Sigmoid colon (tissue), 4 donors: ENCODE measurements around the gene MELTF.

Experiments used
- EP300 ChIP-seq, 4 donors: sonication (generic); formaldehyde crosslinking; IDR thresholded peaks; one replicate each; pipeline ENCODE4 v1.6.1; 2017; ENCODE audit warnings: antibody characterized with exemption in 4 of 4
- POLR2A ChIP-seq, 2 donors: fragments of 450-650 bp; IDR thresholded peaks; one replicate each; pipeline ENCODE4 v1.6.1; 2016; ENCODE audit warnings: antibody characterized with exemption in 2 of 2, mild to moderate bottlenecking in 2 of 2, moderate library complexity in 2 of 2
- POLR2AphosphoS5 ChIP-seq, 4 donors: sonication (generic); formaldehyde crosslinking; IDR thresholded peaks; one replicate each; pipeline ENCODE4 v1.6.1; 2017; ENCODE audit warnings: antibody characterized with exemption in 4 of 4
- TF ChIP-seq, protein P1 (sequence below), 4 experiments: fragments of 450-650 bp in 3 of 4; fragments of 200-600 bp in 1 of 4; IDR thresholded peaks; one replicate each; pipeline ENCODE4 v1.5.1; 2016 to 2019; ENCODE audit warnings: antibody characterized with exemption in 4 of 4, mild to moderate bottlenecking in 3 of 4, moderate library complexity in 2 of 4

GRCh38 chr3:197024881-197025735, 4.5 kb downstream of the MELTF start:
- TF ChIP-seq POLR2A (IDR thresholded peaks at IDR 0.05), result no peak
- TF ChIP-seq, protein P1, sequence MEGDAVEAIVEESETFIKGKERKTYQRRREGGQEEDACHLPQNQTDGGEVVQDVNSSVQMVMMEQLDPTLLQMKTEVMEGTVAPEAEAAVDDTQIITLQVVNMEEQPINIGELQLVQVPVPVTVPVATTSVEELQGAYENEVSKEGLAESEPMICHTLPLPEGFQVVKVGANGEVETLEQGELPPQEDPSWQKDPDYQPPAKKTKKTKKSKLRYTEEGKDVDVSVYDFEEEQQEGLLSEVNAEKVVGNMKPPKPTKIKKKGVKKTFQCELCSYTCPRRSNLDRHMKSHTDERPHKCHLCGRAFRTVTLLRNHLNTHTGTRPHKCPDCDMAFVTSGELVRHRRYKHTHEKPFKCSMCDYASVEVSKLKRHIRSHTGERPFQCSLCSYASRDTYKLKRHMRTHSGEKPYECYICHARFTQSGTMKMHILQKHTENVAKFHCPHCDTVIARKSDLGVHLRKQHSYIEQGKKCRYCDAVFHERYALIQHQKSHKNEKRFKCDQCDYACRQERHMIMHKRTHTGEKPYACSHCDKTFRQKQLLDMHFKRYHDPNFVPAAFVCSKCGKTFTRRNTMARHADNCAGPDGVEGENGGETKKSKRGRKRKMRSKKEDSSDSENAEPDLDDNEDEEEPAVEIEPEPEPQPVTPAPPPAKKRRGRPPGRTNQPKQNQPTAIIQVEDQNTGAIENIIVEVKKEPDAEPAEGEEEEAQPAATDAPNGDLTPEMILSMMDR (IDR thresholded peaks at IDR 0.05), result no peak
- no peak for TF ChIP-seq POLR2AphosphoS5 (IDR thresholded peaks at IDR 0.05)
- TF ChIP-seq EP300 (IDR thresholded peaks at IDR 0.05), result no peak
